GM12878 (cell line): ENCODE measurements around the gene RALGDS. TPM values are rescaled to one million over a fixed set of nuclear protein-coding genes. Genes with fewer than 3 reads are reported as not detected.

Experiments
- ATAC-seq: fragments of 200-7000 bp; cut with Tn5 transposase; 3 replicates; pipeline ENCODE4 v1.9.1; 2020; ENCODE audit warnings: mild to moderate bottlenecking, moderate library complexity
- BruUV-seq: library from RNA; stranded (reverse); fragments of 400-500 nt; replicated peaks from 2 replicates; lab custom pipeline; 2021; lab: Mats Ljungman, UMichigan
- CTCF ChIA-PET: fragments of 300-600 bp; sonication (Branson Sonifier 250); formaldehyde crosslinking; extraction: SDS; loops from one replicate; lab custom pipeline; 2021; ENCODE audit warnings: inconsistent platforms; lab: Yijun Ruan, JAX
- POLR2A ChIA-PET: fragments of 350-600 bp; formaldehyde crosslinking; extraction: SDS; loops from one replicate; lab custom pipeline; 2021; ENCODE audit warnings: inconsistent platforms; lab: Charles Lee
- RAD21 ChIA-PET: fragments of 300-600 bp; sonication (Branson Sonifier 250); formaldehyde crosslinking; loops from one replicate; lab custom pipeline; 2023; ENCODE audit warnings: antibody characterized with exemption; ENCODE audit not compliant: unreplicated experiment; lab: Charles Lee
- SMC1A ChIA-PET: fragments of 300-600 bp; sonication (Branson Sonifier 250); formaldehyde crosslinking; loops from one replicate; lab custom pipeline; 2023; ENCODE audit not compliant: unreplicated experiment, uncharacterized antibody; lab: Charles Lee
- DNase-seq: peaks from one replicate; pipeline ENCODE4 v3.0.0-alpha.2; 2011; ENCODE audit warnings: low read depth, low spot score
- FAIRE-seq: peaks from 3 replicates; lab custom pipeline; 2011; peaks lifted over from hg19 to GRCh38; lab: Jason Lieb, UNC
- H2AFZ ChIP-seq: 2 replicates; pipeline ENCODE4 v1.6.0; 2011; ENCODE audit warnings: low read depth, low read length, control low read depth; ENCODE audit not compliant: control insufficient read depth
- H3K27ac ChIP-seq: 2 replicates; pipeline ENCODE4 v1.5.1; 2011; ENCODE audit warnings: control low read depth; ENCODE audit not compliant: control insufficient read depth, insufficient read depth
- H3K27me3 ChIP-seq, 2 experiments: replicated peaks in 1 of 2; 2 replicates each; pipeline versions ENCODE4 v1.6.0 to v1.6.1; 2011; ENCODE audit warnings: low read length in 1 of 2; ENCODE audit not compliant: control insufficient read depth in 2 of 2, insufficient read depth in 2 of 2
- H3K36me3 ChIP-seq, 2 experiments: 2 replicates each; pipeline ENCODE4 v1.5.1; 2011; ENCODE audit warnings: low read length in 1 of 2; ENCODE audit not compliant: control insufficient read depth in 2 of 2, insufficient read depth in 2 of 2
- H3K4me1 ChIP-seq: 2 replicates; pipeline ENCODE4 v1.6.1; 2011; ENCODE audit warnings: mild to moderate bottlenecking, low read length, moderate library complexity, mixed read lengths; ENCODE audit not compliant: control insufficient read depth, insufficient read depth
- H3K4me2 ChIP-seq: 2 replicates; pipeline ENCODE4 v1.6.0; 2011; ENCODE audit warnings: control low read depth; ENCODE audit not compliant: control insufficient read depth, insufficient read depth
- H3K4me3 ChIP-seq: fragments of 200-600 bp; sonication (generic); 2 replicates; pipeline ENCODE4 v1.5.1; 2016
- H3K79me2 ChIP-seq: 2 replicates; pipeline ENCODE4 v1.6.0; 2011; ENCODE audit warnings: low read length; ENCODE audit not compliant: control insufficient read depth, insufficient read depth
- H3K9ac ChIP-seq: 2 replicates; pipeline ENCODE4 v1.8.0; 2011; ENCODE audit warnings: low read length, control low read depth, mixed read lengths; ENCODE audit not compliant: control insufficient read depth, insufficient read depth
- H3K9me3 ChIP-seq: replicated peaks from 3 replicates; pipeline ENCODE4 v1.5.1; 2011; ENCODE audit warnings: mild to moderate bottlenecking, low read length; ENCODE audit not compliant: control insufficient read depth, insufficient read depth
- H4K20me1 ChIP-seq: 2 replicates; pipeline ENCODE4 v1.6.0; 2011; ENCODE audit not compliant: control insufficient read depth, insufficient read depth
- IRF5 ChIP-seq: fragments of 450-650 bp; IDR thresholded peaks from 2 replicates; pipeline ENCODE4 v1.6.1; 2017; ENCODE audit warnings: borderline replicate concordance
- KLF5 ChIP-seq: fragments of 450-650 bp; IDR thresholded peaks from 2 replicates; pipeline ENCODE4 v1.6.1; 2014; ENCODE audit warnings: mild to moderate bottlenecking; ENCODE audit not compliant: partially characterized antibody
- NBN ChIP-seq: fragments of 450-650 bp; IDR thresholded peaks from 2 replicates; pipeline ENCODE4 v1.6.1; 2016
- NFYA ChIP-seq: IDR thresholded peaks from 2 replicates; pipeline ENCODE4 v1.6.1; 2011; ENCODE audit warnings: low read depth, mild to moderate bottlenecking, low read length, improper control_type of control experiment, borderline replicate concordance
- SKIL ChIP-seq: fragments of 450-650 bp; IDR thresholded peaks from 2 replicates; pipeline ENCODE4 v1.6.1; 2017; ENCODE audit warnings: mild to moderate bottlenecking, low read depth, inconsistent platforms; ENCODE audit not compliant: poor library complexity, severe bottlenecking
- WGBS: methylation state at CpG from one replicate; pipeline ENCODE4 v1.1.6; 2016; ENCODE audit warnings: low lambda C conversion rate; ENCODE audit not compliant: insufficient replicate concordance, insufficient coverage; ENCODE audit errors: missing lambda C conversion rate; 5-methylcytosine and 5-hydroxymethylcytosine counted together
- in situ Hi-C: fragments of 300-500 bp; cut with MboI; formaldehyde crosslinking; loops from 9 replicates; pipeline ENCODE4 v1.14.3; 2018; ENCODE audit warnings: mixed read lengths
- intact Hi-C: fragments of 100-400 bp; cut with micrococcal nuclease; formaldehyde crosslinking; loops from one replicate; pipeline ENCODE4 v1.14.2; 2022; ENCODE audit not compliant: unreplicated experiment
- polyA plus RNA-seq, 11 experiments: library from polyadenylated mRNA; depleted of rRNA in 4 of 11; unstranded in 6 of 11; stranded (reverse) in 5 of 11; fragments of >200 nt; fragmentation: Nextera tagmentation in 4 of 11; fragmentation: Illumina TruSeq in 1 of 11; extraction: Ambion mirVana in 4 of 11; extraction: Trizol in 1 of 11; gene quantifications; 1 replicate in 1 of 11; 2 replicates in 10 of 11; pipeline versions ENCODE4 v1.2.1 to v1.2.3, GENCODE V29; 2011 to 2016; ENCODE audit warnings: inconsistent platforms in 2 of 11, missing spikeins in 2 of 11, low read depth in 1 of 11
- total RNA-seq, 4 experiments: library from RNA; depleted of rRNA in 3 of 4; stranded (reverse); fragments of >200 nt in 3 of 4; fragmentation: Illumina TruSeq in 1 of 4; extraction: Trizol in 1 of 4; gene quantifications; 2 replicates each; pipeline versions ENCODE4 v1.2.1 to v1.2.3, GENCODE V29; 2013 to 2021

RALGDS gene
- total and polyA plus RNA-seq, 10 of the 15 experiments (the other 5 are each of a cell fraction or from before 2014, with no cell fraction given), result 1.3 to 48.6 (median 21.2) TPM

GRCh38 chr9:133135146-133135745 is 14.2 kb upstream of the RALGDS start:
- H2AFZ ChIP-seq, result no peak overlapping the region
- BruUV-seq, result no TSS peak
- H3K9ac ChIP-seq, result 0 out of 2 replicates have a peak overlapping the region, but pooled peaks have one; percentile 20
- no peak overlapping the region for H3K4me2 ChIP-seq
- SMC1A ChIA-PET, result interaction anchor here (1.3 to 5.9 kb wide), 3 partner anchors 9 to 20 kb away, joined by 3 to 48 read pairs (median 6); no protein-coding TSS in a partner anchor
- peaks cover 39% of the 10 kb centered on the region for H3K4me1 ChIP-seq
- in situ Hi-C loops, result loop anchor here (25.0 kb wide), 1 partner anchor 1873 kb away; no protein-coding TSS in a partner anchor
- no peak for DNase-seq
- intact Hi-C loops, result no loop called here
- H3K9me3 ChIP-seq, result no peaks in the 10 kb centered on the region
- WGBS, result 3% methylated on average over 6 of the region's 8 CpGs
- peak overlapping the region; percentile 88 for H3K27ac ChIP-seq
- no peak overlapping the region for H3K4me3 ChIP-seq
- no peak for FAIRE-seq
- CTCF ChIA-PET, result interaction anchor here (1.3 to 2.2 kb wide), 3 partner anchors 9 to 87 kb away, joined by 3 to 14 read pairs (median 4); no protein-coding TSS in a partner anchor
- POLR2A ChIA-PET, result interaction anchor here (1.0 to 3.0 kb wide), 3 partner anchors 9 to 20 kb away, joined by 3 to 17 read pairs (median 4); no protein-coding TSS in a partner anchor
- no peak for ATAC-seq
- RAD21 ChIA-PET, result no interaction called here
- H3K27me3 ChIP-seq, result no peaks in the 10 kb centered on the region
- no peaks in the 10 kb centered on the region for H4K20me1 ChIP-seq
- TF ChIP-seq KLF5 (no peak), IRF5 (no peak), NBN (no peak), NFYA (no peak), SKIL (no peak)
- TF ChIP-seq, all 136 proteins: peak for 0
- Histone ChIP-seq H3K36me3 (peaks cover 0 to 4% of the 10 kb centered on the region in 2 experiments; a peak in 3 of 4 replicates), H3K79me2 (peaks cover 64% of the 10 kb centered on the region)
